HG03432 (cell line): ENCODE data around the gene PIGN.
"Not testable (repeated sequence)": the region's sequence is repeated elsewhere in the genome, so short reads cannot be mapped to it uniquely, and the experiment has no call there.

Experiments used
- ATAC-seq: cut with Tn5 transposase; IDR thresholded peaks from one replicate; pipeline ENCODE4 v1.9.1; 2021; ENCODE audit warnings: mild to moderate bottlenecking, moderate library complexity; ENCODE audit not compliant: unreplicated experiment

PIGN gene

GRCh38 chr18:62182220-62182619, 4.6 kb downstream of the PIGN start:
- no peak for ATAC-seq

GRCh38 chr18:62179213-62179612, 7.6 kb downstream of the PIGN start:
- no peak for ATAC-seq

- no peak for ATAC-seq
Observed at GRCh38 chr18:62177271-62177670, 9.6 kb downstream of the PIGN start.

- ATAC-seq, result no peak
Observed at GRCh38 chr18:62175521-62175920, 11.3 kb downstream of the PIGN start.

GRCh38 chr18:62172298-62172697, 14.6 kb downstream of the PIGN start:
- no peak for ATAC-seq

GRCh38 chr18:62170857-62171256, 16.0 kb downstream of the PIGN start:
- no peak for ATAC-seq

GRCh38 chr18:62166524-62166923, 20.3 kb downstream of the PIGN start:
- ATAC-seq, result not testable (repeated sequence)

- ATAC-seq, result no peak
Observed at GRCh38 chr18:62165583-62165982, 21.3 kb downstream of the PIGN start.

GRCh38 chr18:62164855-62165487, 21.9 kb downstream of the PIGN start:
- ATAC-seq, result no peak

- ATAC-seq, result no peak
Observed at GRCh38 chr18:62164310-62164709, 22.5 kb downstream of the PIGN start.

GRCh38 chr18:62157843-62158242, 29.0 kb downstream of the PIGN start:
- no peak for ATAC-seq

- no peak for ATAC-seq
Observed at GRCh38 chr18:62152844-62153243, 34.0 kb downstream of the PIGN start.

GRCh38 chr18:62151068-62151771, 35.6 kb downstream of the PIGN start:
- no peak for ATAC-seq

- no peak for ATAC-seq
Observed at GRCh38 chr18:62144338-62144737, 42.5 kb downstream of the PIGN start.

GRCh38 chr18:62140259-62140658, 46.6 kb downstream of the PIGN start:
- no peak for ATAC-seq

GRCh38 chr18:62138461-62139235, 48.2 kb downstream of the PIGN start:
- ATAC-seq, result no peak

GRCh38 chr18:62131301-62131909, 55.5 kb downstream of the PIGN start:
- ATAC-seq, result peak; percentile 76

GRCh38 chr18:62128157-62128556, 58.7 kb downstream of the PIGN start:
- ATAC-seq, result no peak

- ATAC-seq, result no peak
Observed at GRCh38 chr18:62126737-62127136, 60.1 kb downstream of the PIGN start.

GRCh38 chr18:62125702-62126101, 61.2 kb downstream of the PIGN start:
- no peak for ATAC-seq

GRCh38 chr18:62122330-62122729, 64.5 kb downstream of the PIGN start:
- no peak for ATAC-seq
